Activated naive CD4-positive, alpha-beta T cell treated with anti-CD3 and anti-CD28 coated beads for 36 hours (primary cell): ENCODE results near the gene BSPRY. TPM values are rescaled to one million over a fixed set of nuclear protein-coding genes. Genes with fewer than 3 reads are reported as not detected.
A peak's percentile ranks its signal among the peaks of the same experiment; 100 is the strongest.

Experiments
- CTCF ChIA-PET: fragments of 350-600 bp; sonication (Branson Sonifier 250); formaldehyde crosslinking; loops from one replicate; lab custom pipeline; 2021; ENCODE audit warnings: antibody characterized with exemption; lab: Charles Lee
- DNase-seq: peaks from one replicate; pipeline ENCODE4 v3.0.0-alpha.2; 2020
- H3K27ac Mint-ChIP-seq: one replicate; pipeline ENCODE4 v1.8.0; 2021; ENCODE audit warnings: mild to moderate bottlenecking, mixed read lengths
- H3K27me3 Mint-ChIP-seq: one replicate; pipeline ENCODE4 v1.8.0; 2021; ENCODE audit warnings: low read depth, mixed read lengths
- H3K36me3 Mint-ChIP-seq: one replicate; pipeline ENCODE4 v1.8.0; 2021; ENCODE audit warnings: low read depth, mixed read lengths
- H3K4me1 Mint-ChIP-seq: one replicate; pipeline ENCODE4 v1.8.0; 2021; ENCODE audit warnings: low read depth, mixed read lengths
- H3K4me3 Mint-ChIP-seq: one replicate; pipeline ENCODE4 v1.8.0; 2021; ENCODE audit warnings: mild to moderate bottlenecking, moderate library complexity, mixed read lengths
- H3K9me3 Mint-ChIP-seq: one replicate; pipeline ENCODE4 v1.8.0; 2021; ENCODE audit warnings: mixed read lengths
- intact Hi-C: fragments of 100-400 bp; cut with micrococcal nuclease; formaldehyde crosslinking; loops from one replicate; pipeline ENCODE4 v1.15.1; 2023
- total RNA-seq, 2 experiments: library from RNA; stranded (reverse); gene quantifications; one replicate each; pipeline ENCODE4 v1.2.3, GENCODE V29; 2021

Gene BSPRY
- total RNA-seq, 2 experiments from 2014 or later = 7.7 to 8.3 TPM

GRCh38 chr9:113316030-113316429 lies 33.3 kb upstream of the BSPRY start:
- Mint-ChIP-seq H3K4me3 (no peak overlapping the region), H3K4me1 (no peaks in the 10 kb centered on the region), H3K27me3 (no peaks in the 10 kb centered on the region), H3K9me3 (no peaks in the 10 kb centered on the region), H3K27ac (no peak overlapping the region), H3K36me3 (no peaks in the 10 kb centered on the region)
- no peak for DNase-seq
- intact Hi-C loops = no loop called here
- CTCF ChIA-PET = interaction anchor here (0.7 kb wide), 1 partner anchor 110 kb away, joined by 3 read pairs; no protein-coding TSS in a partner anchor

- intact Hi-C loops = no loop called here
- DNase-seq = no peak
- CTCF ChIA-PET = interaction anchor here (0.9 kb wide), 2 partner anchors 24 to 338 kb away, joined by 3 to 4 read pairs; no protein-coding TSS in a partner anchor
- Mint-ChIP-seq H3K4me3 (no peak overlapping the region), H3K4me1 (no peaks in the 10 kb centered on the region), H3K9me3 (no peaks in the 10 kb centered on the region), H3K27ac (no peak overlapping the region), H3K36me3 (no peaks in the 10 kb centered on the region), H3K27me3 (no peaks in the 10 kb centered on the region)
Measured at GRCh38 chr9:113317777-113318176, 31.6 kb upstream of the BSPRY start.

- no peak overlapping the region for H3K27ac Mint-ChIP-seq
- DNase-seq = no peak
- H3K9me3 Mint-ChIP-seq = no peaks in the 10 kb centered on the region
- H3K27me3 Mint-ChIP-seq = no peaks in the 10 kb centered on the region
- intact Hi-C loops = no loop called here
- H3K4me1 Mint-ChIP-seq = no peaks in the 10 kb centered on the region
- CTCF ChIA-PET = interaction anchor here (0.7 to 0.9 kb wide), 2 partner anchors 21 to 336 kb away, joined by 3 to 4 read pairs; partner anchors contain the start of gene WDR31
- H3K4me3 Mint-ChIP-seq = no peak overlapping the region
- no peaks in the 10 kb centered on the region for H3K36me3 Mint-ChIP-seq
Measured at GRCh38 chr9:113319054-113319453, 30.3 kb upstream of the BSPRY start.

- DNase-seq = no peak
- CTCF ChIA-PET = no interaction called here
- H3K27me3 Mint-ChIP-seq = no peaks in the 10 kb centered on the region
Measured at GRCh38 chr9:113320051-113320450, 29.3 kb upstream of the BSPRY start.

GRCh38 chr9:113322671-113323070 lies 26.7 kb upstream of the BSPRY start:
- Mint-ChIP-seq H3K9me3 (no peaks in the 10 kb centered on the region), H3K27ac (no peak overlapping the region), H3K27me3 (no peaks in the 10 kb centered on the region), H3K4me3 (no peak overlapping the region), H3K4me1 (no peaks in the 10 kb centered on the region), H3K36me3 (no peaks in the 10 kb centered on the region)
- CTCF ChIA-PET = no interaction called here
- DNase-seq = no peak
- intact Hi-C loops = no loop called here

More at GRCh38 chr9:113320051-113320450, 29.3 kb upstream of the BSPRY start:
- no peak overlapping the region for H3K4me3 Mint-ChIP-seq
- H3K9me3 Mint-ChIP-seq = no peaks in the 10 kb centered on the region
- intact Hi-C loops = no loop called here
- no peaks in the 10 kb centered on the region for H3K36me3 Mint-ChIP-seq
- H3K27ac Mint-ChIP-seq = no peak overlapping the region
- no peaks in the 10 kb centered on the region for H3K4me1 Mint-ChIP-seq

GRCh38 chr9:113326230-113326629 lies 23.1 kb upstream of the BSPRY start:
- intact Hi-C loops = no loop called here

GRCh38 chr9:113328045-113328782 lies 21.1 kb upstream of the BSPRY start:
- no peak overlapping the region for H3K4me3 Mint-ChIP-seq
- no peak overlapping the region for H3K27ac Mint-ChIP-seq
- no peaks in the 10 kb centered on the region for H3K4me1 Mint-ChIP-seq
- CTCF ChIA-PET = no interaction called here
- intact Hi-C loops = no loop called here
- H3K9me3 Mint-ChIP-seq = no peaks in the 10 kb centered on the region
- no peaks in the 10 kb centered on the region for H3K36me3 Mint-ChIP-seq
- DNase-seq = no peak
- no peaks in the 10 kb centered on the region for H3K27me3 Mint-ChIP-seq

More at GRCh38 chr9:113326230-113326629, 23.1 kb upstream of the BSPRY start:
- H3K27ac Mint-ChIP-seq = no peak overlapping the region
- H3K4me1 Mint-ChIP-seq = no peaks in the 10 kb centered on the region
- no peaks in the 10 kb centered on the region for H3K27me3 Mint-ChIP-seq
- CTCF ChIA-PET = interaction anchor here (0.6 kb wide), 2 partner anchors 62 to 77 kb away, joined by 3 read pairs; no protein-coding TSS in a partner anchor
- H3K4me3 Mint-ChIP-seq = no peak overlapping the region
- no peaks in the 10 kb centered on the region for H3K36me3 Mint-ChIP-seq
- DNase-seq = no peak
- no peaks in the 10 kb centered on the region for H3K9me3 Mint-ChIP-seq

- Mint-ChIP-seq H3K4me1 (no peaks in the 10 kb centered on the region), H3K4me3 (no peak overlapping the region), H3K36me3 (no peaks in the 10 kb centered on the region), H3K27ac (no peak overlapping the region), H3K27me3 (no peaks in the 10 kb centered on the region), H3K9me3 (no peaks in the 10 kb centered on the region)
- no peak for DNase-seq
- CTCF ChIA-PET = no interaction called here
- intact Hi-C loops = no loop called here
Measured at GRCh38 chr9:113331780-113332179, 17.6 kb upstream of the BSPRY start.

- CTCF ChIA-PET = no interaction called here
- Mint-ChIP-seq H3K36me3 (no peaks in the 10 kb centered on the region), H3K9me3 (no peaks in the 10 kb centered on the region), H3K4me3 (no peak overlapping the region), H3K27ac (no peak overlapping the region), H3K4me1 (peaks cover 29% of the 10 kb centered on the region), H3K27me3 (peaks cover 4% of the 10 kb centered on the region)
- intact Hi-C loops = no loop called here
- DNase-seq = no peak
Measured at GRCh38 chr9:113337714-113338113, 11.6 kb upstream of the BSPRY start.

GRCh38 chr9:113340011-113340699 lies 9.2 kb upstream of the BSPRY start, which contains the start of gene WDR31:
TSS of gene WDR31 (minus strand) at chr9:113340275. CDS start at chr9:113332022, 8,253 bp downstream.
- no peaks in the 10 kb centered on the region for H3K36me3 Mint-ChIP-seq
- CTCF ChIA-PET = interaction anchor here (0.7 to 1.9 kb wide), 8 partner anchors 10 to 587 kb away, joined by 3 to 8 read pairs (median 4); partner anchors contain the start of genes ALAD, CDC26 and PRPF4
- peak within 1 kb of the TSS; percentile 84 for H3K4me3 Mint-ChIP-seq
- H3K9me3 Mint-ChIP-seq = no peaks in the 10 kb centered on the region
- peaks cover 4% of the 10 kb centered on the region for H3K27me3 Mint-ChIP-seq
- H3K4me1 Mint-ChIP-seq = peaks cover 35% of the 10 kb centered on the region
- peak; percentile 85 for DNase-seq
- intact Hi-C loops = loop anchor here (1.0 to 2.0 kb wide), 7 partner anchors 8 to 241 kb away; partner anchors contain the start of genes ALAD, C9orf43, CDC26 and FKBP15
- H3K27ac Mint-ChIP-seq = peak within 1 kb of the TSS; percentile 55

- peak; percentile 25 for DNase-seq
- intact Hi-C loops = loop anchor here (2.0 kb wide), 3 partner anchors 59 to 239 kb away; partner anchors contain the start of genes ALAD, FKBP15 and SLC31A1
Measured at GRCh38 chr9:113341712-113342410, 7.5 kb upstream of the BSPRY start.

More at GRCh38 chr9:113341712-113342410, 7.5 kb upstream of the BSPRY start:
- H3K27ac Mint-ChIP-seq = no peak overlapping the region
- no peaks in the 10 kb centered on the region for H3K36me3 Mint-ChIP-seq
- CTCF ChIA-PET = interaction anchor here (0.6 to 1.6 kb wide), 2 partner anchors 8 to 24 kb away, joined by 3 read pairs; no protein-coding TSS in a partner anchor
- no peak overlapping the region for H3K4me3 Mint-ChIP-seq
- peaks cover 51% of the 10 kb centered on the region for H3K4me1 Mint-ChIP-seq
- H3K9me3 Mint-ChIP-seq = no peaks in the 10 kb centered on the region
- H3K27me3 Mint-ChIP-seq = peaks cover 4% of the 10 kb centered on the region
